A549 (cell line): ENCODE results near the gene IMP4. TPM values are rescaled to one million over a fixed set of nuclear protein-coding genes. Genes with fewer than 3 reads are reported as not detected.

ENCODE experiments used
- ATAC-seq, 2 experiments: fragments of 200-7000 bp in 1 of 2; fragments of >200 bp in 1 of 2; cut with Nextera tagmentation in 1 of 2; cut with Tn5 transposase in 1 of 2; 3 replicates each; pipeline versions ENCODE4 v1.8.0 to v1.9.1; 2018 to 2020; ENCODE audit warnings: mild to moderate bottlenecking in 1 of 2, moderate library complexity in 1 of 2
- CTCF ChIA-PET: fragments of 300-600 bp; sonication (Branson Sonifier 250); formaldehyde crosslinking; extraction: SDS; loops from one replicate; lab custom pipeline; 2021; ENCODE audit warnings: antibody characterized with exemption, inconsistent platforms; lab: Yijun Ruan, JAX
- POLR2A ChIA-PET: fragments of 350-600 bp; formaldehyde crosslinking; extraction: SDS; loops from one replicate; lab custom pipeline; 2021; ENCODE audit warnings: antibody characterized with exemption, inconsistent platforms; lab: Yijun Ruan, JAX
- DNase-seq, 2 experiments: peaks; one replicate each; pipeline versions ENCODE4 v3.0.0 to v3.0.0-alpha.2; 2011 to 2016; ENCODE audit warnings: low read depth in 1 of 2, low spot score in 1 of 2
- FAIRE-seq: peaks from 2 replicates; lab custom pipeline; 2011; peaks lifted over from hg19 to GRCh38; lab: Jason Lieb, UNC
- H3K27ac ChIP-seq, 2 experiments: fragments of >200 bp; sonication (Bioruptor Twin); formaldehyde crosslinking; 3 replicates each; pipeline ENCODE4 v1.5.1; 2016 to 2017
- H3K4me1 ChIP-seq: fragments of >200 bp; sonication (Bioruptor Twin); formaldehyde crosslinking; 3 replicates; pipeline ENCODE4 v1.6.1; 2016
- H3K4me2 ChIP-seq: fragments of >200 bp; sonication (Bioruptor Twin); formaldehyde crosslinking; 3 replicates; pipeline ENCODE4 v1.6.1; 2016
- H3K4me3 ChIP-seq: fragments of >200 bp; sonication (Bioruptor Twin); formaldehyde crosslinking; 3 replicates; pipeline ENCODE4 v1.5.1; 2016
- H3K9me3 ChIP-seq: fragments of >200 bp; sonication (Bioruptor Twin); formaldehyde crosslinking; 3 replicates; pipeline ENCODE4 v1.6.1; 2016
- CEBPB ChIP-seq, 2 experiments: fragments of >200 bp in 1 of 2; sonication (Bioruptor Twin) in 1 of 2; formaldehyde crosslinking in 1 of 2; IDR thresholded peaks; 2 replicates each; pipeline ENCODE4 v1.6.1; 2012 to 2016
- CHD2 ChIP-seq: fragments of 150-350 bp; IDR thresholded peaks from 2 replicates; pipeline ENCODE4 v1.6.1; 2014; ENCODE audit warnings: low read length; ENCODE audit not compliant: partially characterized antibody
- EHF ChIP-seq: fragments of 250-450 bp; sonication (Bioruptor Pico); IDR thresholded peaks from 2 replicates; pipeline ENCODE4 v1.5.0; 2020; ENCODE audit warnings: mild to moderate bottlenecking
- EHMT2 ChIP-seq: fragments of 200-600 bp; sonication (generic); IDR thresholded peaks from 2 replicates; pipeline ENCODE4 v1.6.1; 2016; ENCODE audit warnings: antibody characterized with exemption, low read depth, mild to moderate bottlenecking, moderate library complexity
- ELK1 ChIP-seq: fragments of 150-350 bp; IDR thresholded peaks from 2 replicates; pipeline ENCODE4 v1.6.1; 2014; ENCODE audit warnings: low read depth, mild to moderate bottlenecking, low read length
- EP300 ChIP-seq, 2 experiments: fragments of >200 bp; sonication (Bioruptor Twin); formaldehyde crosslinking; IDR thresholded peaks; 2 replicates in 1 of 2; 3 replicates in 1 of 2; pipeline ENCODE4 v1.6.1; 2016 to 2017
- ESRRA ChIP-seq: fragments of 150-350 bp; IDR thresholded peaks from 2 replicates; pipeline ENCODE4 v1.6.1; 2014; ENCODE audit warnings: mild to moderate bottlenecking, low read length, borderline replicate concordance
- FOXS1 ChIP-seq: fragments of 250-450 bp; sonication (Bioruptor Pico); IDR thresholded peaks from 2 replicates; pipeline ENCODE4 v1.5.0; 2020; ENCODE audit warnings: mild to moderate bottlenecking, moderate library complexity
- HOXB13 ChIP-seq: fragments of 250-450 bp; sonication (Bioruptor Pico); IDR thresholded peaks from 2 replicates; pipeline ENCODE4 v1.5.0; 2020; ENCODE audit warnings: low read depth, mild to moderate bottlenecking, moderate library complexity
- HOXB5 ChIP-seq: fragments of 250-450 bp; sonication (Bioruptor Pico); IDR thresholded peaks from 2 replicates; pipeline ENCODE4 v1.5.0; 2020; ENCODE audit warnings: mild to moderate bottlenecking, moderate library complexity
- JUN ChIP-seq, 2 experiments: fragments of >200 bp; sonication (Bioruptor Twin); formaldehyde crosslinking; IDR thresholded peaks; 2 replicates in 1 of 2; 3 replicates in 1 of 2; pipeline ENCODE4 v1.6.1; 2016 to 2017
- JUNB ChIP-seq: fragments of >200 bp; sonication (Bioruptor Twin); formaldehyde crosslinking; IDR thresholded peaks from 2 replicates; pipeline ENCODE4 v1.6.1; 2016
- KDM1A ChIP-seq: fragments of 200-600 bp; sonication (generic); IDR thresholded peaks from 2 replicates; pipeline ENCODE4 v1.6.1; 2016; ENCODE audit warnings: low read depth, mild to moderate bottlenecking
- MAFK ChIP-seq: fragments of 450-650 bp; IDR thresholded peaks from 2 replicates; pipeline ENCODE4 v1.6.1; 2014; ENCODE audit not compliant: partially characterized antibody
- MAX ChIP-seq: IDR thresholded peaks from 2 replicates; pipeline ENCODE4 v1.6.1; 2012
- NFE2L2 ChIP-seq: fragments of 150-350 bp; conservative IDR thresholded peaks from 2 replicates; pipeline ENCODE4 v1.6.1; 2014; ENCODE audit warnings: low read length
- NPAS2 ChIP-seq: fragments of 250-450 bp; sonication (Bioruptor Pico); IDR thresholded peaks from 2 replicates; pipeline ENCODE4 v1.8.0; 2022; ENCODE audit warnings: mild to moderate bottlenecking, moderate library complexity, borderline replicate concordance
- PHF8 ChIP-seq: fragments of 200-600 bp; sonication (generic); IDR thresholded peaks from 2 replicates; pipeline ENCODE4 v1.6.1; 2016; ENCODE audit warnings: low read depth, mild to moderate bottlenecking, antibody characterized with exemption, moderate library complexity, borderline replicate concordance
- POLR2A ChIP-seq: IDR thresholded peaks from 2 replicates; pipeline ENCODE4 v1.6.1; 2012; ENCODE audit warnings: mild to moderate bottlenecking, low read length
- RAD21 ChIP-seq, 2 experiments: fragments of >200 bp in 1 of 2; sonication (Bioruptor Twin) in 1 of 2; formaldehyde crosslinking in 1 of 2; IDR thresholded peaks in 1 of 2; conservative IDR thresholded peaks in 1 of 2; 2 replicates in 1 of 2; 3 replicates in 1 of 2; pipeline ENCODE4 v1.6.1; 2012 to 2018; ENCODE audit warnings: inconsistent platforms in 1 of 2
- RCOR1 ChIP-seq: fragments of 150-350 bp; IDR thresholded peaks from 2 replicates; pipeline ENCODE4 v1.6.1; 2014; ENCODE audit warnings: antibody characterized with exemption, low read length, low read depth
- SMC3 ChIP-seq: fragments of >200 bp; sonication (Bioruptor Twin); formaldehyde crosslinking; IDR thresholded peaks from 3 replicates; pipeline ENCODE4 v1.6.1; 2018; ENCODE audit warnings: inconsistent platforms
- ZNF302 ChIP-seq: fragments of 250-450 bp; sonication (Bioruptor Pico); IDR thresholded peaks from 2 replicates; pipeline ENCODE4 v1.9.0; 2021; ENCODE audit warnings: inconsistent platforms, mild to moderate bottlenecking, moderate library complexity
- WGBS: methylation state at CpG from one replicate; pipeline ENCODE4 v1.1.6; 2017; ENCODE audit errors: missing lambda C conversion rate; 5-methylcytosine and 5-hydroxymethylcytosine counted together
- polyA plus RNA-seq, 4 experiments: library from polyadenylated mRNA; depleted of rRNA in 3 of 4; stranded (reverse); fragments of >200 nt; fragmentation: RNase III in 1 of 4; extraction: RNeasy Plus Mini Kit Qiagen cat#74134 plus additional on column Dnase treatment in 1 of 4; gene quantifications; 2 replicates in 3 of 4; 3 replicates in 1 of 4; pipeline ENCODE4 v1.2.3, GENCODE V29; 2011 to 2017
- TF ChIP-seq, protein P1 (sequence below): IDR thresholded peaks from 2 replicates; pipeline ENCODE4 v1.6.1; 2012; ENCODE audit warnings: low read depth, borderline replicate concordance
- TF ChIP-seq, protein P2 (sequence below): fragments of 450-650 bp; IDR thresholded peaks from 2 replicates; pipeline ENCODE4 v1.6.1; 2014; ENCODE audit warnings: antibody characterized with exemption
- TF ChIP-seq, protein P3 (sequence below): fragments of 250-450 bp; sonication (Bioruptor Pico); IDR thresholded peaks from 2 replicates; pipeline ENCODE4 v1.5.0; 2021; ENCODE audit warnings: mild to moderate bottlenecking, moderate library complexity, borderline replicate concordance

Gene IMP4
- polyA plus RNA-seq, 2 of the 4 experiments (the other 2 are of a cell fraction): 113 to 149 TPM

DNA sequence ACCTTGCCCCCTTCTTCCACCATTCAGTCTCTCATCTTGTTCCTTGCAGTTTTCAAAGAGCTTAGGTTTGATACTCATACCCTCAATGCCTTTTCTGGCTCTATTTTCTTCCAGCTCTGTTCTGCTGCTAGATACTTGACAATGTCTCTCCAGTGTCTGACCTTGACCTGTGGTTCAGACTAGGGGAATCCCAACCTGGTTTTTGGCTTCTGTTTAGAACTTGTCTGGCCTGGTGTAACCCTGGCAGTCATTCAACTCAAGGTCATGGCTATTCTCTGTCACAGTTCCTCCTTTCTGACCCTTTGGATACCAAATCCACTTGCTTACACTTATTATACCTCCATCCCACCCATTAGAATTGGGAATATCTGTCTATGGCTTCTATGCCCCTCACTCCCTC is 31.8 kb upstream of the IMP4 start:
- Histone ChIP-seq H3K4me2 (no peak overlapping the region), H3K27ac (no peak overlapping the region), H3K9me3 (no peaks in the 10 kb centered on the region), H3K4me1 (no peaks in the 10 kb centered on the region), H3K4me3 (no peak overlapping the region)
- TF ChIP-seq ELK1 (no peak), SMC3 (no peak), RCOR1 (no peak), NPAS2 (CRISPR knock-in tag) (no peak), ESRRA (no peak), JUN (IDR thresholded peaks at IDR 0.05) (no peak), PHF8 (no peak), FOXS1 (CRISPR knock-in tag) (no peak), EHMT2 (no peak), CHD2 (no peak), EHF (CRISPR knock-in tag) (no peak), CEBPB (IDR thresholded peaks at IDR 0.05) (no peak), EP300 (IDR thresholded peaks at IDR 0.05) (no peak), MAX (no peak), RAD21 (conservative IDR thresholded peaks at IDR 0.05 in 1 of 2, IDR thresholded peaks at IDR 0.05 in 1 of 2) (no peak), HOXB13 (CRISPR knock-in tag) (no peak)
- TF ChIP-seq, protein P1, sequence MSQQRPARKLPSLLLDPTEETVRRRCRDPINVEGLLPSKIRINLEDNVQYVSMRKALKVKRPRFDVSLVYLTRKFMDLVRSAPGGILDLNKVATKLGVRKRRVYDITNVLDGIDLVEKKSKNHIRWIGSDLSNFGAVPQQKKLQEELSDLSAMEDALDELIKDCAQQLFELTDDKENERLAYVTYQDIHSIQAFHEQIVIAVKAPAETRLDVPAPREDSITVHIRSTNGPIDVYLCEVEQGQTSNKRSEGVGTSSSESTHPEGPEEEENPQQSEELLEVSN: no peak
- DNase-seq (no peak), ATAC-seq (no peak), FAIRE-seq (no peak)
- POLR2A ChIA-PET: no interaction called here
- CTCF ChIA-PET: interaction anchor here (0.8 to 1.5 kb wide), 2 partner anchors 10 to 21 kb away, joined by 3 to 6 read pairs; no protein-coding TSS in a partner anchor

DNA sequence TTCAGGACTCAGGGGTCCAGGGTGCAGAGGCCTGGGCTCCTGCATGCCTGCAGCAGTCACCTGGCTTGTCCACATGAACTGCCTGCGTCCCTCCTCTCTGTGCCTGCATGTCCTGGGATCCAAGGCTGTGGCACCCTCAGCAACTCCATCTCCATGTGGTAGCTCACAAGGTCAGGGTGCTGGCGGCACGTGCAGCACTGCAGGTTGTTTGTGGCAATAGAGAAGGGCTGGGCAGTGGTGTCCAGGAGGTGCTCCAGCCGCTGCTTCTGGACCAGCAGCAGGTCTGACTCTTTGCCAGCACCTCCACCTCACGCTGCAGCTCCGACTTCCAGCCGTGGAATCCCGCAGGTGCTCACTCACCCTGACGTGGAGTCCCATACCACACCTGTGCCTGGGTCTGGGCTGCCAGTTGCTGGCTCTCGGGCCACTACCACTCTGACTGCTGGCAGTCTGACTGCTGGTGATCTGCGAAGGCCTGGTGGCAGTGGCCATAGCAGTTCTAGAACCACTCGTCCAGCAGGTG is 28.8 kb upstream of the IMP4 start:
- CTCF ChIA-PET: interaction anchor here (0.6 to 1.5 kb wide), 2 partner anchors 18 to 195 kb away, joined by 3 read pairs; no protein-coding TSS in a partner anchor
- H3K27ac ChIP-seq: no peak overlapping the region
- FAIRE-seq (no peak), ATAC-seq (no peak), DNase-seq (no peak)
- 56% methylated on average over 9 of the region's 12 CpGs for WGBS
- H3K4me2 ChIP-seq: no peak overlapping the region
- H3K4me3 ChIP-seq: no peak overlapping the region
- POLR2A ChIA-PET: no interaction called here
- no peaks in the 10 kb centered on the region for H3K4me1 ChIP-seq
- no peaks in the 10 kb centered on the region for H3K9me3 ChIP-seq
- TF ChIP-seq POLR2A: no peak
- TF ChIP-seq ESRRA: no peak
- TF ChIP-seq EHF (CRISPR knock-in tag): no peak

GRCh38 chr2:130314377-130314776 is 28.3 kb upstream of the IMP4 start:
- Histone ChIP-seq H3K4me1 (no peaks in the 10 kb centered on the region), H3K27ac (no peak overlapping the region), H3K4me2 (no peak overlapping the region), H3K9me3 (no peaks in the 10 kb centered on the region), H3K4me3 (no peak overlapping the region)
- ChIA-PET POLR2A (no interaction called here), CTCF (interaction anchor here (0.6 to 1.5 kb wide), 2 partner anchors 17 to 196 kb away, joined by 3 read pairs; no protein-coding TSS in a partner anchor)
- no peak for FAIRE-seq
- TF ChIP-seq, protein P1: no peak
- TF ChIP-seq MAFK (no peak), HOXB5 (CRISPR knock-in tag) (no peak), CEBPB (IDR thresholded peaks at IDR 0.05) (no peak), FOXS1 (CRISPR knock-in tag) (no peak), NFE2L2 (no peak), ZNF302 (CRISPR knock-in tag) (no peak), KDM1A (no peak), RAD21 (conservative IDR thresholded peaks at IDR 0.05 in 1 of 2, IDR thresholded peaks at IDR 0.05 in 1 of 2) (no peak), JUNB (no peak)
- TF ChIP-seq, protein P2, sequence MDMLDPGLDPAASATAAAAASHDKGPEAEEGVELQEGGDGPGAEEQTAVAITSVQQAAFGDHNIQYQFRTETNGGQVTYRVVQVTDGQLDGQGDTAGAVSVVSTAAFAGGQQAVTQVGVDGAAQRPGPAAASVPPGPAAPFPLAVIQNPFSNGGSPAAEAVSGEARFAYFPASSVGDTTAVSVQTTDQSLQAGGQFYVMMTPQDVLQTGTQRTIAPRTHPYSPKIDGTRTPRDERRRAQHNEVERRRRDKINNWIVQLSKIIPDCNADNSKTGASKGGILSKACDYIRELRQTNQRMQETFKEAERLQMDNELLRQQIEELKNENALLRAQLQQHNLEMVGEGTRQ: no peak
- TF ChIP-seq, protein P3, sequence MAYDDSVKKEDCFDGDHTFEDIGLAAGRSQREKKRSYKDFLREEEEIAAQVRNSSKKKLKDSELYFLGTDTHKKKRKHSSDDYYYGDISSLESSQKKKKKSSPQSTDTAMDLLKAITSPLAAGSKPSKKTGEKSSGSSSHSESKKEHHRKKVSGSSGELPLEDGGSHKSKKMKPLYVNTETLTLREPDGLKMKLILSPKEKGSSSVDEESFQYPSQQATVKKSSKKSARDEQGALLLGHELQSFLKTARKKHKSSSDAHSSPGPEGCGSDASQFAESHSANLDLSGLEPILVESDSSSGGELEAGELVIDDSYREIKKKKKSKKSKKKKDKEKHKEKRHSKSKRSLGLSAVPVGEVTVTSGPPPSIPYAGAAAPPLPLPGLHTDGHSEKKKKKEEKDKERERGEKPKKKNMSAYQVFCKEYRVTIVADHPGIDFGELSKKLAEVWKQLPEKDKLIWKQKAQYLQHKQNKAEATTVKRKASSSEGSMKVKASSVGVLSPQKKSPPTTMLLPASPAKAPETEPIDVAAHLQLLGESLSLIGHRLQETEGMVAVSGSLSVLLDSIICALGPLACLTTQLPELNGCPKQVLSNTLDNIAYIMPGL (CRISPR knock-in tag): no peak
- no peak for DNase-seq
- peak in 1 of 2 experiments; percentile 44; a peak in 3 of 6 replicates for ATAC-seq
- 60% methylated on average over 1 of the region's 3 CpGs for WGBS
